Glomerular visceral epithelial cell (primary cell): ENCODE data around the gene TTC16.
A peak's percentile ranks its signal among the peaks of the same experiment; 100 is the strongest.

Experiments
- DNase-seq: peaks from one replicate; pipeline ENCODE4 v3.0.0-alpha.2; 2016; ENCODE audit errors: extremely low spot score

TTC16 gene

DNA sequence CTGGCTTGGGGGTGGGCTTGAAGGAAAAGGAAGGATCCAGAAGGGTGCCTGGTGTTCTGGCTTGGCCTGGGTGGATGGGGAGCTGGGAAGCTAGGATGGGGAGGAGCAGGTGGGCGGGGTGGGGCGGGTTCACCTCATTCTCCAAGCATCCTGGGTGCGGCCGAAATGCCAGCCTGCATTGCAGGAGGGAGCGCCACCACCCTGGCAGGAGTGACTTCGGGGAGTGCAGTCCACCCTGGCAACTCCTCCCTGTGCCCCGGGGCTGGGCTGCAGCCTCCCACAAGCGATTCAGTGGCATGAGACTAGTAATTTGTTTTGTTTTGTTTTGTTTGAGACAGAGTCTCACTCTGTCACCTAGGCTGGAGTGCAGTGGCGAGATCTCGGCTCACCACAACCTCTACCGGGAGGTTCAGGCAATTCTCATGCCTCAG, 5.5 kb downstream of the TTC16 start:
- DNase-seq = no peak

DNA sequence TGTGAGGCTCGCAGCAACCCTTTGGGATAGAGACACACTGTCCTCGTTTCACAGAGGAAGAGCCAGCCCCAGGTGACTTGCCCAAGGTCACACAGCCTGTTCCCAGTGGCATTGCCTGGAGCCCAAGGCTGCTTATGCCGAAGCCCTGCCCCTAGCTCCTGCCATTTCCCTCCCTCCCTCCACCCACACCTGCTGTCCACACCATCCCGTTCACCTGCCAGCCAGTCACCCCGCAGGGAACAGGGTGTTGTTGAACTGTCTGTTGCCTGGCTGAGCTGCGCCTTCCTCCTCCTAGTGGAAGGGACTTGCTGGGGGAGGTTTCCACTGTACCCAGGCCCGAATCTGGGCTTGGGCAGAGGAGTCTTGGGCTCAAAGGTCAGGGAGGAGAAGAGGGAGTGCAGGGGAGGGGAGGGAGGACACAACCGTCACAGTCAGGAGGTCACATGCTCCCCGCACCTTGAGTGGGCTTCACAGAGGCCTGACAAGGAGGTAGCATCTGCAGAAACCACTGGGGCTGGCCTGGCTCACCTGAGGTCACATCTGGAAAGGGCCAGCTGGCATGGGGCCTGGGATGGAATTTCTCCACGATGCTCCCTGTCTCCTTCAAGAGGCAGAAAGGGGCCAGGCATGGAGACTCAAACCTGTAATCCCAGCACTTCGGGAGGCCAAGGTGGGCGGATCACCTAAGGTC, 6.3 kb downstream of the TTC16 start:
- DNase-seq = no peak

DNA sequence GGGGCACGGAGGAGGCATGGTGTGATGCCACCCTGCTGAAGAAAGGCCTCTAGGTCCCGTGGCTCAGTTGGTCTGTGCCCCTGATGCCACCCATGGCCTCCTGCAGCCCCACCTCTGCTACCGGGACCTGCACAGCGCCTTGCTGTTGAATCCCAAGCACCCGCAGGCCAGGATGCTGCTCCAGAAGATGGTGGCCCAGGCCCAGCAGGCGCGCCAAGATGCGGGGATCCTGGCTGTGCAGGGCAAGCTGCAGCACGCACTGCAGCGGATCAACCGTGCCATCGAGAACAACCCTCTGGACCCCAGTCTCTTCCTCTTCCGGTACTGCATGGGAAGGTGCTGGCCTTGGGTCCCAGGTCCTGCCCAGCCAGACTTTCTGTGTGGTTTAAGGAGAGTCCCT, 7.1 kb downstream of the TTC16 start:
- no peak for DNase-seq

DNA sequence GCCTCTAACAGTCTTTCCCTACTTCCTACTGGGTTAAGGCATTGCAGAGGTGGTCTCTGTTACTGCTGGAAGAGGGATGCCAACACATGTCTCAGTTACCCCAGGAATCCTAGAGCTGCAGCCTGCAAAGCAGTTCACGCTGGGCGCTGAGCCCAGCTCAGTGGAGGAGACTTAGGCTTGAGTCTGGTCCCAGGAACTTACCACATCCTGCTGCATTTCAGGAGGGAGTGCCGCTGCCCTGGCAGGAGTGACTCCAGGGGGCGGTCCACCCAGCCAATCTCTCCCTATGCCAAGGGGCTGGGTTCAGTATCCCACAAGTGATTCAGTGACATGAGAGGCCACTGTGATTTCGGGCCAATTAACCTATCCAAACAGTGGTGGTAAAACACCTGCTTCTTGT, 7.6 kb downstream of the TTC16 start:
- DNase-seq = peak; percentile 52

DNA sequence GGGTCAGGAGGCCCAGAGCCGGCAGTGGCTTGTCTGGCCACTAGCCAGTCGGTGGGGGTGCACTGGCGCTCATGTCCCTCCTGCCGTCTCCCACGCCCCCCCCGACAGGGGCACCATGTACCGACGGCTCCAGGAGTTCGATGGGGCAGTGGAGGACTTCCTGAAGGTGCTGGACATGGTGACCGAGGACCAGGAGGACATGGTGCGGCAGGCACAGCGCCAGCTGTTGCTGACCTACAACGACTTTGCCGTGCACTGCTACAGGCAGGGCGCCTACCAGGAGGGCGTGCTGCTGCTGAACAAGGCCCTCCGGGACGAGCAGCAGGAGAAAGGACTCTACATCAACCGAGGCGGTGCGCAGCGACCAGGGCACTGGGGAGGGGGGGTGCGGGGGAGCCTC, 8.1 kb downstream of the TTC16 start:
- DNase-seq = no peak

DNA sequence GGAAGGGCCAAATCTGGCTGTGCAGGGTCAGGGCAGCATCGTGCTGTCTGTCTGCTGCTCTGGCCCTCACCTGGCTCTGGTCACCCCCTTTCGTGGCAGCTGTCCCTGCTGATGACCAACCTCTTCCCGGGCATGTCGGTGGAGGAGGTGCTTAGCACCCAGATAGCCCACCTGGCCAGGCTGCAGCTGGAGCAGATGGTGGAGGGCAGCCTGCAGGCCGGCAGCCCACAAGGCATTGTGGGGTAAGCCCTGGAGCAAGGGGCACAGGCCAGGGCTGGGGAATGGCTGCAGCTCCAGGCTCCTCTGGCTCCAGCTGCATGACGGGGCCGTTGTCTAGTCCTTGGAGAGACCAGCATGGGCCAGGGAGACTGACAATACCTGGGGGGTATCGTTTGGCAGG, 11.0 kb downstream of the TTC16 start:
- DNase-seq = no peak

DNA sequence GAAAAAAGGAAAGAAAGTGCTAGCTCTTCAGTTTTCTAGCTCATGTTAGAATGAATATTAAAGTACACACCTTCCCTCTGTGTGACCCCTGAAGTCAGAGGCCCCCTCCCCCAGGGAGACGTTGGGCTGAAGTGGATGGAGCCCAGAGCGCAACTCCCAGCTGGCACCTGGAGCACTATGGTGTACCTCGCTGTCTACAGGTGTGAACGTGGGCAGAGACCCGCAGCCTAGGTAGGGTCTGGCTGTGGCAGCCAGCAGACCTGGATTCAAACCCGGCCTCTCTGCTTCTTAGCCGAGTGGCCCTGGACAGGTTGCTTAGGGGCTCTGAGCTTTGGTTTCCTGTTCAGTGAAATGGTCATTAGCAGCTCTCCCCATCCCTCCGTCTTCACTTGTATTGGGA, 12.9 kb downstream of the TTC16 start:
- DNase-seq = no peak

DNA sequence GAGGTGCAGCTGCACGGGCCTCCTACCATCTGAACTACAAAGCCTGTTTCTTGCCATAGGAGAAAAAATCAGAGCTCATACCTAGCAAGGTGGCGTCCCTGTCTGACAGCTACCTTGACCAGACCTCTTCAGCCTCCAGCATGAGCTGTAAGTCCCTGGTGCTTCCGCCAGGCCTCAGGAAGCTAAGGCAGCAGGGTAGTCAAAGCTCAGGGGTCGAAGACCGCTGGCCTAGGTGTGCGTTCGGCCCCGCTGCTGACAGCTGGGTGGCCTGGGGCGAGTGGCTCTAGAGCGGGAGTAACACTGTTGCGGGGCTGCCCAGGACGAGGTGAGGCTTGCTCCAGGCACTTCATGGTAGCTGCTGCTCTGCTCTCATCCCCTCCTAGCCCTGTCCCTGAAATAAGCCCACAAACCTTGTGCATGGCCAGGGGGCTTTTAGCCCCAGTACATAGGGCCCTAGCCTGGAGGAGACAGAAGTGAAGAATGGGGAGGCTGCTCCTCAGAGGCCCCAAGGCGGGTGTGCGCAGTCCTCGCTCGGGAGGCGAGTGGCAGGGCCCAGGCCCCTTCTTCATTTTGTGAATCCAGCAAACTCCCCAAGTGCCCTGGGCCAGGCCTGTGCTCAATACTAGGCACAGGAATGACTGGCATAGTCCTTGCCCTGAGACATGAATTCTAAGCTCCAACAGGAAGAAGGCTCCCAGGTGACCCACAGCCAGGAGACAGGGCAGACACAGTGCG, 13.8 kb downstream of the TTC16 start:
- no peak for DNase-seq

DNA sequence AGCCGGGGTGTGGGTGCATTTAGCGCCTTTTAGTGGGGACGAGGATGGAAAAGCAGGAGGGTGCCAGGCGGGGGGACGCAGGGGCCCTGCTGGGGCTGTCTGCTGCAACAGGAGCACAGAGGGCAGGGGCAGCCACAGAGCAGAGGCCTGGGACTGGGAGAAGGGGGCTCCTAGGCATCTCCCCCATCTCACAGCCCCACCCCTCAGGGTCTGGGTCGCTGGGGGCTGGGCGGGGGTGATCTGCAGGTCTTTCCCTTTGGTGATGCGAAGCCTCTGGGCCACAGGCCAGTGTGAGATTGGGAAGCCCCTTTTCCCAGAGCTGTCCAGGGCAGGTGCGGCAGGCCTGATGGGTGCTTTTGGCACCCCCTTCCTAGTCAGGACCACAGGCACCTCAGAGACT, 14.4 kb downstream of the TTC16 start:
- DNase-seq = no peak

DNA sequence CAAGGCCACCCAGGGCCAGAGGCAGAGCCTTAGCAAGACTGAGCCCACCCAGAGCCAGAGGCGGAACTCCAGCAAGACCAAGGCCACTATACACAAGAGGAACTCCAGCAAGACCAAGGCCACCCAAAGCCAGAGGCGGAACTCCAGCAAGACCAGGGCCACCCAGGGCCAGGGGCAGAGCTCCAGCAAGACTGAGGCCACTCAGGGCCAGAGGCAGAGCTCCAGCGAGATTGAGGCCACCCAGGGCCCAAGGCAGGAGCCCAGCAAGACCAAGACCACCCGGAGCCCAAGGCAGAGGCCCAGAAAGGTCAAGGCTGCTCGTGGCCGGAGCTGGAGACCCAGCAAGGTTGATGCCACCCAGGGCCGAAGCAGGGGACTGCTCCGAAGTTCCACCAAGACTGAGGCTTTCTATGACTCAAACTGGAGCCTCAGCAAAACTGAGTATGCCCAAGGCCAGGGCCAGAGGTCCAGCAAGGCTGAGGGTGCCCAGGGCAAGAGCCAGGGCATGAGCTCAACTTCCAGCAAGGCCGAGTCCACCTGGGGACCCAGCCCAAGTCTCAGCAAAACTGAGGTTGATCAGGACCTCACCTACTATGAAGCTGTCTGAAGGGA, 15.0 kb downstream of the TTC16 start:
- no peak for DNase-seq

DNA sequence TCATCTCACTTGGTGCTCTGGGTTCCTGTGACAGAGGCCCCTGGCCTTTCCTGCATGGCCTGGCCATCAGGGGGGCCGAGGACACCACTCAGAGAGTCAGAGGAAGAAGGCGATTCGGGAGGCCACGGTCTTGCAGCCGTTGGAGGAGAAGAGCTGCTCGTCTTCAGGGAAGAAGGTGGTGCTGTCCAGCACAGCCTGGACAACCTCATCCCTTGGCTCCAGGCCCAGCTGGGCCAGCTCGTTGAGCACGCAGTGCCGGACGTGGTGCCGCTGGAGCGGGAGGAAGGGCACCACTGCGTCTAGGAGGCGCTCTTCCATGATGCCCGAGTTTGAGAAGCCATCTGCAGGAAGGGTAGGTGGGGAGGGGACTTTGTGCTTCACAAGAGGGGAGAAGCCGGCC, 16.1 kb downstream of the TTC16 start:
- no peak for DNase-seq

DNA sequence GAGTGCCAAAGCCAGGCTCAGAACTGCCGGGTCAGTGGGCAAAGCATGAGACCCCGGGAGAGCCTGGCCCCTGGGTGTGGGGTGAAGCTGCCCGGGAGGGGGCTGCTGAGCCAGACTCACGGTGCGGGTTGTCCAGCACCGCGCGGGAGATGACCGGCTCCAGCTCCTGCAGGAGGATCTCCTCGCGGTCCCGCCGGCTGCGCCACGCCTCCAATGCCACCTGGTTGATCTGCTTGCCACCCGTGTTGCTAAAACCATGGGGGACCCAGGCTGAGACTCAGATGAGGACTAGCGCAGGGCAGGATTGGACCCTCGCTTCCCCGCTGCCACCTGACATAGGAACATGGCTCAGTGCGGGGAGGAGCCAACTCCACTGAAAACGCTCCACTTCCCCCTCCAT, 16.6 kb downstream of the TTC16 start:
- DNase-seq = no peak

DNA sequence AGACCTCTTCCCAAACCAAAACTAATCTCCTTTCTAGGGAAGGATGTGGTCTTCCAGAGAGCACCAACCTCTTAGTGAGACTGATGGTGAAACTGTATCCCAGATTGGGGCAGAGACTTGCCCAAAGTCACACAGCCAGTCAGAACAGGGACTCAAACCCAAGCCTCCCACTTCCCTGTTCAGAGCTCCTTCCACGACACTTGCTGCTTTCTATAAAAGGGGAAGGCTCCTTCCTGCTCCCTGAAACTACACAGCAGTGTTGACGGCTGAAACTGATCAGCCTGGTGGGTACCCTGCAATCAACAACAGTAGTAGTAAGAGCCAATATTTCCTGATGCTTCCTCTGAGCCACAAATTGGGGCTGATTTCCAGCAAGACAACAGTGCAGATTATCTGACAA, 17.7 kb downstream of the TTC16 start:
- no peak for DNase-seq

DNA sequence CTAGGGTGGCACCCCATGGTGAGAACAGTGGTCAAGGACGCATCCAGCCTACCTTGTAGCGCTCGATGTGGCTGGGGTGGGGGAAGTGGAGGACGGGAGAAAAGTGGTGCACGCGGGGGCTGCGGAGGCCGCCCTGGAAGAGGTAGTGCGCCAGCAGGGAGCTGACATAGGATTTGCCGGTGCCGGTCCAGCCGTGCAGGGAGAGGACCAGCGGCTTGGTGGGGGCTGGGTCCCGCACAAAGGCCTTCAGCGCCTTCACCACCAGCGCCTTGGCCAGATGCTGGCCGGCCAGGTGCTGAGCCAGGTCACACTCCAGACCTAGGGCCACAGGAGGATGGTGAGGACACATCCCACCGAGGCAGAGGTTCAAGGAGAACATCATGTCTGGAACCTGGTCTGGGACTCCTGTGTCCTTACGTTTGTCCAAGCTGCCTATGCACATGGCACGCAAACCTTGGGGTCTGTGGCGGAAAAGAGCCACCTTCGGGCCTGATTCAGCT, 18.4 kb downstream of the TTC16 start:
- no peak for DNase-seq

DNA sequence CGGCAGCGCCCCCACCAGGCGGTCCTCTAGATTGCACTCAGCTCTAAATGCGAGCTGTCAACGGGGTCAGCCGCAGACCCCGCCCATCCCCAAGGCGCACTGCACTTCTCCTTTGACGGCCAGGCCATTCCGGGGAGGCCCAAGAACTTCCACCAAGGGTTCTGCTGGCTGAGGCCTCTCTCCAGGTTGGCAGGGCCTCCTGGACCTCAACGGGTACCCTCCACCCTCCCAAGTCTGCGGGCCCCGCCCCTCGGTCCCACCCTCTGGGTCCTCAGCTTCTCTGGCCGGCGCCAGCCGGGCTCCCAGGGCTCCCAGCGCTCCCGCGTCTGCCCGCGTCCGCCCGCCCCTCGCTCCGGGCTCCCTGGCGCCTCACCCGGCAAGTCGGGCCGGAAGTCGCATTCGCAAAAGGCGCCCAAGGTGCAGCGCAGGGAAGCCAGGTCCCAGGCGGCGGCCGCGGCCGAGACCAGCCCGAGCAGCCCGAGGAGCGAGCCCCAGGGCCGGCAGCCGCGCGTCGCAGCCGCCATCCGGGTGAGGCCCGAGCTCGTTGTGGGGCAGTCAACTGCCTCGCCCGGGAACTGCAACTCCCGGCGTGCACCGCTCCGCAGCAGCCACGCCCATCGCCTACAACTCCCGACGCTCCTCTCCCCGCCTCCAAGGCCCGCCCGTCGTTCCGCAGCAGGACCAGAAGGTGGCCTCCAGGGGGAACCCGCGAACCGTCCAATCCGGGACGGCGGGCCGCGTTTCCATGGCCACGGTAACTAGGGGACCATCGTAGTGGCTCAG, 19.1 kb downstream of the TTC16 start, which contains the start of gene TOR2A:
TOR2A (minus strand) TSS at position 548 of the 783 bp plus-strand sequence; CDS start at position 524, 24 bp downstream.
- DNase-seq = peak; percentile 97

DNA sequence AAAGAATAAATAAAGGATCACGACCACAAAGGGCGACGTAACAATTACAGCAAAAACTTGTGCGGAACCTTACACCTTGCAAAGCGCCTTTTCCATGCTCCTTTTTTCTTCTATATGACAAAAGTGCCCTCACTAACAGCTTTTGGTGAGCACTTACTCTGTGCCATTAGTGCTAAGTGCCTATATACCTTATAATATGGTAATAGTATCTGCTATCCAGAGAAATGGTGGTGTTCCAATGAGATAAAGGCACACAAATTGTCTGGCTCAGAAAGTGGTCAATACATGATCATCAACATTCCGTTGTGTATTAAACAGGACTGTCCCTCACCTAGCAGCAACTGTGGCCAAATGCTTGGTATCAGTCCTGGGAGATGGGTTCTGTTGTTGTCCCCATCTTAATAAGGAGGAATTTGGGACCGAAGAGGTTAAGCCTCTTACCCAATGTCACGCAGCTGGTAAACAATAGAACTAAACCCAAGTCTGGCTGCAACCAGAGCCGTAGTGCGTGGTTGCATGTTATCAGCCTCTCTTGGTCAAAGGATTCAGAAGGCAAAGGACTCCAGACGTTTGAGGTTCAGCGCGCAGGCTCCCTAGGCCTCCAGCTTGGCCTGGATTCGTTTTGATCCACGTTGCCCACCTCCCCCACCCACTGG, 19.8 kb downstream of the TTC16 start:
- DNase-seq = no peak

DNA sequence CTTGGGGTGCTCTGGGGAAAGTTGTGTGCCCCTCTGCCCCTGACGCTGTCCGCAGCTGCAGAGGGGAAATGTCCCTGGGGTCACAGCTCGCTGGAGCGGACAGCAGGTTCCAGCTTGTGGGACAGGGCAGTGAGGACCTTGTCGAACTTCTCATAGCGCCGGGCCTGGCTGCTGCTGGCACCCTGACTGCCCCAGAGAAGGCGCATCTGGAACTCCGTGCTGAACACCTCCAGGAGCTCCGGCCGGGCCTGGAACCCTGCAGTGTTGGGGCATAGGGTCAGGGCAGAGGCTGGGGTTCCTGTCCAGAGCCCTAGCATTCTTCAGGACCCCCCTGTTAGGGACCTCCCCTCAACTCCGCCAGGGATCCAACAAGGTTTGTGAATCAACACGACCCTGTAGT, 22.8 kb downstream of the TTC16 start:
- no peak for DNase-seq

DNA sequence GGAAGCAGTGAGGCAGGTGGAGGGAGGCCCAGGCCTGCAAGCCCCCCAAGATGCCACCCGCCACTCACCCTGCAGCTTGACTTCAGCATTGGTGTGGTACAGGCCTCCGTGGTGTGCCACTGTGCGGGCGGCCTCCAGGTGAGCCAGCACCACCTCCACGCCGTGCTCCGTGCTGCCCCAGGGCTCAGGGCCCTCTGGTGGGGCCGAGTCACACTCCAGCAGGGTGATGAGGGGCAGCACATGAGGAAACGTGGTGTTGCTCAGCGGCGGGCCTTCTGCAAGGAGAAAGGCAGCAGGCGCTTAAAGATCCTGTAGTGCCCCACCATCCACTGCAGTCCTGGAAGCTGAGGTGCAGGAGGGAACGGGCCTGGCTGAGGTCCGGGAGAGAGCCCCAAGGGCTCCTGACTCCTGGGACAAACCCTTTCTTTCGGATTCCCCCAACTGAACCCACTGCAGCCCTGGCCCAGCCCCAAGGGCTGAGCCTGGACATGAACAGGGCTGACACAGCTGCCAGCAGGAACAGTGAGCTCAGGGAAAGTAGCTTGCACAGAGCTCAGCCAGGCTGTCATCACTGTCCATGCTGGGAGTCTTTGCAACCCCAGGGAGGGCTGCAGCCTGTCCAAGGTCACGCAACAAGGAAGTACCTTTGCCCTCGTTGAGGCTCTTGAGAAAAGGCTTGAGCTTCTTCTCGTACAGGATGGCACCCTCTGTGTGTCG, 23.9 kb downstream of the TTC16 start:
- no peak for DNase-seq

DNA sequence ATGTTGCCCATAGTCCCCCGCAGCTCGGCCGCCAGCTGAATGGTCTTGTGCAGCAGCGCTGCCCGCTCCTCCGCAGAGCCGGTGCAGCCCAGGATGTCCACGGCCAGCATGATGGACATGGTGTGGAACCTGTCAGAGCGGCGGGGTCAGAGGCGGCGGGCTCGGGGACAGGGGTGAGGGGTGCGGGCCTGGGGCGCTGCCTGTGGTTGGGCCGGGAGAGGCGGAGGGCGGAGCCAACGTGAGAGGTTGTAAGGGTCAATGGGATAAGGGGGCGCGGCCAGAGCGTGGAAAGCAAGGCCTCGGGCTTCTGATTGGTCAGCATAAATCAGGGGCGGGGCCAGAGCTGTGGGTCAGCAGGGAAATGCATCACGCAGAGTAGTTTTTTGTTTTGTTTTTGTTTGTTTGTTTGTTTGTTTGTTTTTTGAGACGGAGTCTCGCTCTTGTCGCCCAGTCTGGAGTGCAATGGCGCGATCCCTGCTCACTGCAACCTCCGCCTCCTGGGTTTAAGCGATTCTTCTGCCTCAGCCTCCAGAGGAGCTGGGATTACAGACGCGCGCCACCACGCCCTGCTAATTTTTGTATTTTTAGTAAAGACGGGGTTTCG, 26.1 kb downstream of the TTC16 start:
- DNase-seq = peak; percentile 25

DNA sequence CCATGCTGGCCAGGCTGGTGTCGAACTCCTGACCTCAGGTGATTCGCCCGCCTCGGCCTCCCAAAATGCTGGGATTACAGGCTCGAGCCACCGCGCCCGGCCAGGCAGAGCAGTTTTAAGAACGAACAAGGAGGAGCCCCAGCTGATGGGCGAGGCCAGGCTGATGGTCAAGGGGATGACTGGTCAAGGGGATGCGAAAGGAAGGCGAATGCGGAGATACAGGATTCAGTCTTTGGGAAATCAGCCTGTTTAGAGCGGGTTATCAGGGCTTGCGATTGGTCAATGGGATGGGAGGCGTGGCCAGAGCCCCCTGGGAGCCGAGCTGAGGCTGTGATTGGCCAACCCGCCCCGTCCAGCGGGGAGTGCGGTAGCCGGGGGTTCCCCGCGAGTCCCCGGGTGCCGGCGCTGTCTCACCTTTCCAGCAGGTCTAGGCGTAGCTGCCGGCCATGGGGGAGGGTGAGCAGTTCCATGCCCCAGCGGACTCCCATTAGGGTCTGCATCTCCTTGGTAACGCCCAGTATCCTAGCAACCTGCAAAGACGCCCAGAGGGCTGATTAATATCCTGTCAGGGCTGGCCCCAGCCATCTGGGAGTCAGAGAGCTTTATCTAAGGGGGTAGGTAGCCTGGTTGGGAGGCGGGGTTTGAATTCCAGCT, 26.7 kb downstream of the TTC16 start:
- peak; percentile 55 for DNase-seq
